Astrocyte (in vitro differentiated cells and primary cell): ENCODE results near the gene HNF4A. TPM values are rescaled to one million over a fixed set of nuclear protein-coding genes. Genes with fewer than 3 reads are reported as not detected.
"Not testable (repeated sequence)": the region's sequence is repeated elsewhere in the genome, so short reads cannot be mapped to it uniquely, and the experiment has no call there.

Source experiments
- DNase-seq: peaks from one replicate; pipeline ENCODE4 v3.0.0-alpha.2; 2010; ENCODE audit warnings: low read depth
- FAIRE-seq: peaks from 2 replicates; lab custom pipeline; 2011; peaks lifted over from hg19 to GRCh38; lab: Jason Lieb, UNC
- H2AFZ ChIP-seq: 2 replicates; pipeline ENCODE4 v1.6.0; 2012; ENCODE audit warnings: low read depth, low read length, inconsistent platforms
- H3K27ac ChIP-seq: 2 replicates; pipeline ENCODE4 v1.5.1; 2011; ENCODE audit warnings: low read depth, low read length, inconsistent platforms
- H3K27me3 ChIP-seq: 2 replicates; pipeline ENCODE4 v1.6.0; 2011; ENCODE audit warnings: low read length, inconsistent platforms; ENCODE audit not compliant: insufficient read depth
- H3K36me3 ChIP-seq: 2 replicates; pipeline ENCODE4 v1.5.1; 2011; ENCODE audit warnings: low read length, inconsistent platforms; ENCODE audit not compliant: insufficient read depth
- H3K4me1 ChIP-seq: 2 replicates; pipeline ENCODE4 v1.5.1; 2011; ENCODE audit warnings: low read length, inconsistent platforms; ENCODE audit not compliant: insufficient read depth
- H3K4me2 ChIP-seq: 2 replicates; pipeline ENCODE4 v1.6.0; 2012; ENCODE audit warnings: low read length, inconsistent platforms
- H3K4me3 ChIP-seq: 2 replicates; pipeline ENCODE4 v1.5.1; 2011; ENCODE audit warnings: low read depth, mild to moderate bottlenecking, low read length, inconsistent platforms; ENCODE audit not compliant: insufficient read depth
- H3K79me2 ChIP-seq: 2 replicates; pipeline ENCODE4 v1.6.0; 2012; ENCODE audit warnings: mild to moderate bottlenecking, low read length, inconsistent platforms; ENCODE audit not compliant: insufficient read depth
- H3K9ac ChIP-seq: 2 replicates; pipeline ENCODE4 v1.6.0; 2012; ENCODE audit warnings: mild to moderate bottlenecking, low read length, inconsistent platforms
- H3K9me3 ChIP-seq: 2 replicates; pipeline ENCODE4 v1.5.1; 2012; ENCODE audit warnings: low read depth, mild to moderate bottlenecking, low read length, inconsistent platforms; ENCODE audit not compliant: insufficient read depth
- H4K20me1 ChIP-seq: 2 replicates; pipeline ENCODE4 v1.6.0; 2012; ENCODE audit warnings: low read length, inconsistent platforms; ENCODE audit not compliant: insufficient read depth
- H3K27ac Mint-ChIP-seq: one replicate; pipeline ENCODE4 v1.8.0; 2021; ENCODE audit warnings: mild to moderate bottlenecking, mixed read lengths; ENCODE audit not compliant: unreplicated experiment
- H3K27me3 Mint-ChIP-seq: one replicate; pipeline ENCODE4 v1.8.0; 2021; ENCODE audit warnings: low read depth, mixed read lengths; ENCODE audit not compliant: unreplicated experiment
- H3K36me3 Mint-ChIP-seq: one replicate; pipeline ENCODE4 v1.8.0; 2021; ENCODE audit warnings: low read depth, mixed read lengths; ENCODE audit not compliant: unreplicated experiment
- H3K4me1 Mint-ChIP-seq: one replicate; pipeline ENCODE4 v1.8.0; 2021; ENCODE audit warnings: low read depth, mixed read lengths; ENCODE audit not compliant: unreplicated experiment
- H3K4me3 Mint-ChIP-seq: one replicate; pipeline ENCODE4 v1.8.0; 2021; ENCODE audit warnings: mild to moderate bottlenecking, moderate library complexity, mixed read lengths; ENCODE audit not compliant: unreplicated experiment
- H3K9me3 Mint-ChIP-seq: one replicate; pipeline ENCODE4 v1.8.0; 2021; ENCODE audit warnings: mild to moderate bottlenecking, mixed read lengths; ENCODE audit not compliant: unreplicated experiment
- EZH2 ChIP-seq: IDR thresholded peaks from 2 replicates; pipeline ENCODE4 v1.6.1; 2012; ENCODE audit warnings: mild to moderate bottlenecking, low read length, inconsistent platforms; ENCODE audit not compliant: insufficient read depth
- total RNA-seq: library from RNA; stranded (reverse); gene quantifications from 2 replicates; pipeline ENCODE4 v1.2.1, GENCODE V29; 2021
- TF ChIP-seq, protein P1 (sequence below): IDR thresholded peaks from 2 replicates; pipeline ENCODE4 v1.5.1; 2011; ENCODE audit warnings: low read depth, mild to moderate bottlenecking, inconsistent platforms, low read length, moderate library complexity; ENCODE audit not compliant: insufficient read depth

Gene HNF4A
- total RNA-seq, 1 donor from 2014 or later, result not detected

DNA sequence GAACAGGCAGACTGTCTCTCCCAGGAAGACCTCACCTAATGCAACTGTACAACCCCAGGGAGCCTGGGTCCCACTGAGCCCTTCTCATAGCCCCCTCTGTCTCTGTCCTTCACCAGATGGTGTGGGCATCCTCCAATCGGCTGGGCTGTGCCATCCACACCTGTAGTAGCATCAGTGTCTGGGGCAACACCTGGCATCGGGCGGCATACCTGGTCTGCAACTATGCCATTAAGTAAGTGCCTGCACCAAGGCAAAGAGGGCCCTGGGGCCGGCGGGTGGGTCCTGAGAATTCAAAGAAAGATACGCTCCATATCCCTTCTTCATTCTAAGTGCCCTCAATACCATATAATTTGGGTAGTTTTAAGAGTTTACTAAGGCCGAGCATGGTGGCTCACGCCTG is 10.4 kb upstream of the HNF4A start:
- Histone ChIP-seq H3K36me3 (no peaks in the 10 kb centered on the region), H4K20me1 (no peaks in the 10 kb centered on the region), H3K9ac (no peak overlapping the region), H3K79me2 (no peaks in the 10 kb centered on the region), H3K4me2 (no peak overlapping the region), H3K27me3 (no peaks in the 10 kb centered on the region), H3K4me3 (no peak overlapping the region), H3K27ac (no peak overlapping the region), H3K9me3 (no peaks in the 10 kb centered on the region), H3K4me1 (no peaks in the 10 kb centered on the region), H2AFZ (no peak overlapping the region)
- Mint-ChIP-seq H3K27me3 (peaks cover 7% of the 10 kb centered on the region), H3K4me1 (peaks cover 4% of the 10 kb centered on the region), H3K4me3 (no peak overlapping the region), H3K36me3 (no peaks in the 10 kb centered on the region), H3K27ac (no peak overlapping the region), H3K9me3 (no peaks in the 10 kb centered on the region)
- FAIRE-seq, result no peak
- no peak for DNase-seq
- TF ChIP-seq EZH2, result no peak
- TF ChIP-seq, protein P1, sequence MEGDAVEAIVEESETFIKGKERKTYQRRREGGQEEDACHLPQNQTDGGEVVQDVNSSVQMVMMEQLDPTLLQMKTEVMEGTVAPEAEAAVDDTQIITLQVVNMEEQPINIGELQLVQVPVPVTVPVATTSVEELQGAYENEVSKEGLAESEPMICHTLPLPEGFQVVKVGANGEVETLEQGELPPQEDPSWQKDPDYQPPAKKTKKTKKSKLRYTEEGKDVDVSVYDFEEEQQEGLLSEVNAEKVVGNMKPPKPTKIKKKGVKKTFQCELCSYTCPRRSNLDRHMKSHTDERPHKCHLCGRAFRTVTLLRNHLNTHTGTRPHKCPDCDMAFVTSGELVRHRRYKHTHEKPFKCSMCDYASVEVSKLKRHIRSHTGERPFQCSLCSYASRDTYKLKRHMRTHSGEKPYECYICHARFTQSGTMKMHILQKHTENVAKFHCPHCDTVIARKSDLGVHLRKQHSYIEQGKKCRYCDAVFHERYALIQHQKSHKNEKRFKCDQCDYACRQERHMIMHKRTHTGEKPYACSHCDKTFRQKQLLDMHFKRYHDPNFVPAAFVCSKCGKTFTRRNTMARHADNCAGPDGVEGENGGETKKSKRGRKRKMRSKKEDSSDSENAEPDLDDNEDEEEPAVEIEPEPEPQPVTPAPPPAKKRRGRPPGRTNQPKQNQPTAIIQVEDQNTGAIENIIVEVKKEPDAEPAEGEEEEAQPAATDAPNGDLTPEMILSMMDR, result no peak

DNA sequence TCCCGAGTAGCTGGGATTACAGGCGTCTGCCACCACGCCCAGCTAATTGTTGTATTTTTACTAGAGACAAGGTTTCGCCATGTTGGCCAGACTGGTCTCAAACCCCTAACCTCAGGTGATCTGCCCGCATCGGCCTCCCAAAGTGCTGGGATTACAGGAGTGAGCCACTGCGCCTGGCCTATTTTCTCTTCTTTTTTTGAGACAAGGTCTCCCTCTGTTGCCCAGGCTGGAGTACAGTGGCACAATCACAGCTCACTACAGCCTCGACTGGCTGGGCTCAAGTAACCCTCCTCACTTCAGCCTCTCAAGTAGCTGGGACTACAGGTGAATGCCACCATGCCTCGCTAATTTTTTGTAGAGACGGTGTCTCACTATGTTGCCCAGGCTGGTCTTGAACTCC is 9.6 kb upstream of the HNF4A start:
- not testable (repeated sequence) for H3K9me3 Mint-ChIP-seq, H3K27ac ChIP-seq, H3K27me3 ChIP-seq, H3K79me2 ChIP-seq, H2AFZ ChIP-seq, H3K4me1 ChIP-seq, H3K9ac ChIP-seq, H4K20me1 ChIP-seq, H3K36me3 ChIP-seq, H3K27ac Mint-ChIP-seq, H3K4me3 Mint-ChIP-seq, H3K36me3 Mint-ChIP-seq, FAIRE-seq, H3K4me1 Mint-ChIP-seq, DNase-seq, H3K4me3 ChIP-seq, H3K4me2 ChIP-seq, H3K9me3 ChIP-seq
- peaks cover 11% of the 10 kb centered on the region for H3K27me3 Mint-ChIP-seq

DNA sequence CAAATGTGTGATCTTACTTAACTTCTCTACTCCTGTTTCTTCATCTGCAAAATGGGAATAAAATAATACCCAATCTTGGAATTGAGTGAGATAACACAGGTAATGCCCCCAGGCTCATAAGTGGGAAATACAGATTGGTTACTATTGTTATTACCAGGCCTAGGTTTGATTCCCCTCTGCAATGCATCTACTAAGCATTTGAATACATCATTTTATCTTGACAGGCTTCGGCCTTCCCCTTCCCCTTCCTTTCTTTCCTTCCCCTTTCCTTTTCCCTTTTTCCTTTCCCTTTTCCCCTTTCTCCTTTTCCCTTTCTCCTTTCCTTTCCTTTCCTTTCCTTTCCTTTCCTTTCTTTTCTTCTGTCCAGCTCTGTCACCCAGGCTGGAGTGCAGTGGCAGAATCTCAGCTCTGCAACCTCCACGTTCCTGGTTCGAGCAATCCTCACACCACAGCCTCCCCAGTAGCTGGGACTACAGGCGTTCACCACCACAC is 7.3 kb upstream of the HNF4A start:
- Mint-ChIP-seq H3K27ac (no peak overlapping the region), H3K27me3 (peaks cover 16% of the 10 kb centered on the region), H3K36me3 (no peaks in the 10 kb centered on the region), H3K9me3 (no peaks in the 10 kb centered on the region), H3K4me3 (peak overlapping the region; percentile 34), H3K4me1 (no peaks in the 10 kb centered on the region)
- FAIRE-seq, result no peak
- Histone ChIP-seq H3K9ac (no peak overlapping the region), H3K27me3 (no peaks in the 10 kb centered on the region), H3K36me3 (no peaks in the 10 kb centered on the region), H3K4me1 (no peaks in the 10 kb centered on the region), H3K79me2 (no peaks in the 10 kb centered on the region), H3K4me3 (no peak overlapping the region), H3K9me3 (no peaks in the 10 kb centered on the region), H2AFZ (no peak overlapping the region), H3K27ac (no peak overlapping the region), H3K4me2 (no peak overlapping the region), H4K20me1 (no peaks in the 10 kb centered on the region)
- no peak for DNase-seq
- TF ChIP-seq EZH2, result no peak
- TF ChIP-seq, protein P1, result no peak
